ENCODE results near the gene RASAL2.

DNA sequence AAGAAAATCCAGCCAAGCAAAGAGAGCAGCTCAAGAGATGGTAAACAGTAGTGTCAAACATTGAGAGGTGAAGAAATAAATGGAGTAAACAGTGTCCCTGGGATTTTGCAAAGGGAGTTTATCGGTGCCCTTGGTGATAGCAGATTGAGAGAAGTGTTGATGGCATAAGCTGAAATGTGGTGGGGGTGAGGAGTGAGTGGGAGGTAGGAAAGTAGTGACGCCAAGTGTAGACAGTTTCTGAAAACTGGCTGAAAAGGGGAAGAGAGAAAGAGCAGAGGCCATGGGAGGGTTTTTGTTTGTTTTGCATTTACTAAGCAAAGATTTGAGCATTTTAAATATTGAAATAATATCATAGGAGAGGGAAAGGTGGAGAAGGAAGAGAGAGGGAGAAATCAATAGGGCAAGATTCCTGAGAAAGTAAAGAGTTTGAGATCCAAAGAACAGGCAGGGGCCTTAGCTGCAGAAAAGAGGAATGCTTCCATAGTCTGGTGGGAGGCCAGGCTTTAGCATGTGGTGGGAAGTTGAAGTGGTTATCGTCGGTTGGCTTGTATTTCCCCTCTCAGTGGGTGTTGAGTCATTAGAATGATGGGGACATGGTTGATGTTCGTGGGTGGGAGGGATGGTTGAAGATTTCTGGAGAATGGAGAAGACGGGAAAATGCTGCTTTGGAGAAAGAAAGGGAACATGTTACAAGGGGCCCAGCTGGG lies 26.8 kb upstream of the RASAL2 start:
- no peak for TF ChIP-seq EP300 (IDR thresholded peaks at IDR 0.05)
- TF ChIP-seq POLR2A (IDR thresholded peaks at IDR 0.05) = no peak
- TF ChIP-seq, protein P1, sequence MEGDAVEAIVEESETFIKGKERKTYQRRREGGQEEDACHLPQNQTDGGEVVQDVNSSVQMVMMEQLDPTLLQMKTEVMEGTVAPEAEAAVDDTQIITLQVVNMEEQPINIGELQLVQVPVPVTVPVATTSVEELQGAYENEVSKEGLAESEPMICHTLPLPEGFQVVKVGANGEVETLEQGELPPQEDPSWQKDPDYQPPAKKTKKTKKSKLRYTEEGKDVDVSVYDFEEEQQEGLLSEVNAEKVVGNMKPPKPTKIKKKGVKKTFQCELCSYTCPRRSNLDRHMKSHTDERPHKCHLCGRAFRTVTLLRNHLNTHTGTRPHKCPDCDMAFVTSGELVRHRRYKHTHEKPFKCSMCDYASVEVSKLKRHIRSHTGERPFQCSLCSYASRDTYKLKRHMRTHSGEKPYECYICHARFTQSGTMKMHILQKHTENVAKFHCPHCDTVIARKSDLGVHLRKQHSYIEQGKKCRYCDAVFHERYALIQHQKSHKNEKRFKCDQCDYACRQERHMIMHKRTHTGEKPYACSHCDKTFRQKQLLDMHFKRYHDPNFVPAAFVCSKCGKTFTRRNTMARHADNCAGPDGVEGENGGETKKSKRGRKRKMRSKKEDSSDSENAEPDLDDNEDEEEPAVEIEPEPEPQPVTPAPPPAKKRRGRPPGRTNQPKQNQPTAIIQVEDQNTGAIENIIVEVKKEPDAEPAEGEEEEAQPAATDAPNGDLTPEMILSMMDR (IDR thresholded peaks at IDR 0.05) = no peak
- no peak for TF ChIP-seq POLR2AphosphoS5 (IDR thresholded peaks at IDR 0.05)

Measured in suprapubic skin (tissue), 4 donors.